Subcutaneous adipose tissue (tissue), 4 donors: ENCODE measurements around the gene FMO2. TPM values are rescaled to one million over a fixed set of nuclear protein-coding genes. Genes with fewer than 3 reads are reported as not detected.

Experiments
- total RNA-seq, 4 donors: library from RNA; depleted of rRNA; stranded (reverse); fragments of >200 nt; gene quantifications; one replicate each; pipeline ENCODE4 v1.1.0, GENCODE V29; 2016
- TF ChIP-seq, protein P1 (sequence below): fragments of 450-650 bp; IDR thresholded peaks from one replicate; pipeline ENCODE4 v1.5.1; 2016; ENCODE audit warnings: low read depth, mild to moderate bottlenecking, control low read depth, antibody characterized with exemption, moderate library complexity

The FMO2 gene
- total RNA-seq, 4 donors from 2014 or later: 58.5 to 158 (median 88.3) TPM

DNA sequence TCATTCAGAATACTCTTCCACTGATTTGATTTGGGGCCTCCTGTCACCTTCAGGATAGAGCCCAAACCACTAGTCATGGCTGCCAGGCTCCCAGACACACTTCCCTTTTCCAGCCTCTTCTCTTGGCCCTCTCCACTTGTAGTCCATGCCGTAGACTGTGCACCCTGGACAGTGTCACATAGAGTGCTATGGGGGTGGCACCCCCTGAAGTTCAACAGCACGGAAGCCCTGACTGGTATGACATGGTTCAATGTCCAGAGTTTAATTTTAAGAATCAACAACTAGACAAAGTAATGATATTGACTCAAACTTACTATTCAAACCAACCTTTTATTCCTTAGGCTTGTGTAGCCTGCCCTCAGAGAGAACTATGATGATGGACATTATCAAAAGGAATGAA, 22.3 kb downstream of the FMO2 start:
- TF ChIP-seq, protein P1, sequence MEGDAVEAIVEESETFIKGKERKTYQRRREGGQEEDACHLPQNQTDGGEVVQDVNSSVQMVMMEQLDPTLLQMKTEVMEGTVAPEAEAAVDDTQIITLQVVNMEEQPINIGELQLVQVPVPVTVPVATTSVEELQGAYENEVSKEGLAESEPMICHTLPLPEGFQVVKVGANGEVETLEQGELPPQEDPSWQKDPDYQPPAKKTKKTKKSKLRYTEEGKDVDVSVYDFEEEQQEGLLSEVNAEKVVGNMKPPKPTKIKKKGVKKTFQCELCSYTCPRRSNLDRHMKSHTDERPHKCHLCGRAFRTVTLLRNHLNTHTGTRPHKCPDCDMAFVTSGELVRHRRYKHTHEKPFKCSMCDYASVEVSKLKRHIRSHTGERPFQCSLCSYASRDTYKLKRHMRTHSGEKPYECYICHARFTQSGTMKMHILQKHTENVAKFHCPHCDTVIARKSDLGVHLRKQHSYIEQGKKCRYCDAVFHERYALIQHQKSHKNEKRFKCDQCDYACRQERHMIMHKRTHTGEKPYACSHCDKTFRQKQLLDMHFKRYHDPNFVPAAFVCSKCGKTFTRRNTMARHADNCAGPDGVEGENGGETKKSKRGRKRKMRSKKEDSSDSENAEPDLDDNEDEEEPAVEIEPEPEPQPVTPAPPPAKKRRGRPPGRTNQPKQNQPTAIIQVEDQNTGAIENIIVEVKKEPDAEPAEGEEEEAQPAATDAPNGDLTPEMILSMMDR: no peak

DNA sequence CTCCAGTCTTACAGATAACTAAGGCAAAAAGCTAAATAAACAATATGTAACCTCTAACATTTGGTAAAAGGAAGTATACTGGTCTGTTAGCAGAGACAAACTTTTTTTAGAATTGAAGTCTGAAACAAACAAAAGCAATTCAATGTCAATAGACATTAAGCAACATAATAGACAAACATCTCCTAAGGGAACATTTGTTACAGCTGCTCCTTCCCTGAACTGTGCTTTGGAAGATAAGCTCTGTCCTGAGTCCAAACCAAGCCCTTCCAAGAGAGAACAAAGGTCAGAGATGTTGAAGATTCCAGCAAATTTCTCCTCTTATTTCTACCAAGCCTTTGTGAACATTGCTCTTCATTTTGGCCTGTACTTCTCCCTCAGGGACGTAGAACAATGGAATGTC, 25.3 kb downstream of the FMO2 start:
- TF ChIP-seq, protein P1: no peak

DNA sequence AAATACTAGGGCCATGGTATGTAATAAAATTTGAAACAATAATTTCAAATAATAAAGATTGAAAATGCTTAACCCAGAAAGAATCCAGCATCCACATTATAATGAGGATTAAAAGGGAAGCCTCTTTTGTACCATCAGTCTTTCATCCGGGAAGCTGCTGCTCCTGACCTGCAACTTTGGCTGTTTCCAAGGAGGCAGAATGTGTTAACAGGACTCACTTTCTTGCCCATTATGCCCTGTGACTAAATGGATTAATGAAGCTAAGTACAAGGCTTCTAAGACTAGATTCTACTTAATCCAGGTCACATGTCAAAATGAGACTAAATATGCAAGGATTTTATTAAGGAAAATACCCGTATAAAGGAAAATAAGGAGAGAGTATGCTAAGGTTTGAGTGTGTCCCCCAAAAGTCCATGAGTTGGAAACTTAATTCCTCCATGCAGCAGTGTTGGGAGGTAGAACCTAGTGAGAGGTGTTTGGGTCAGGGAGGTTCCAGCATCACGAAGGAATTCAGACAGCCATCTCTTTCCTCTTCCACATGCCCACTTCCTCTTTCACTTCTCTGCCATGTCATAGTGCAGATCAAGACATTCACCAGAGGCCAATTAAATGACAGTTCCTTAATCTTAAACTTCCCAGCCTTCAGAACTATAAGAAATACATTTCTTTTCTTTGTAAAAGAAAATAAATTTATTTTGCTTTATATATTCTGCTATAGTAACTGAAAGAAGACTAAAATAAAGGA, 27.7 kb downstream of the FMO2 start:
- TF ChIP-seq, protein P1: no peak

DNA sequence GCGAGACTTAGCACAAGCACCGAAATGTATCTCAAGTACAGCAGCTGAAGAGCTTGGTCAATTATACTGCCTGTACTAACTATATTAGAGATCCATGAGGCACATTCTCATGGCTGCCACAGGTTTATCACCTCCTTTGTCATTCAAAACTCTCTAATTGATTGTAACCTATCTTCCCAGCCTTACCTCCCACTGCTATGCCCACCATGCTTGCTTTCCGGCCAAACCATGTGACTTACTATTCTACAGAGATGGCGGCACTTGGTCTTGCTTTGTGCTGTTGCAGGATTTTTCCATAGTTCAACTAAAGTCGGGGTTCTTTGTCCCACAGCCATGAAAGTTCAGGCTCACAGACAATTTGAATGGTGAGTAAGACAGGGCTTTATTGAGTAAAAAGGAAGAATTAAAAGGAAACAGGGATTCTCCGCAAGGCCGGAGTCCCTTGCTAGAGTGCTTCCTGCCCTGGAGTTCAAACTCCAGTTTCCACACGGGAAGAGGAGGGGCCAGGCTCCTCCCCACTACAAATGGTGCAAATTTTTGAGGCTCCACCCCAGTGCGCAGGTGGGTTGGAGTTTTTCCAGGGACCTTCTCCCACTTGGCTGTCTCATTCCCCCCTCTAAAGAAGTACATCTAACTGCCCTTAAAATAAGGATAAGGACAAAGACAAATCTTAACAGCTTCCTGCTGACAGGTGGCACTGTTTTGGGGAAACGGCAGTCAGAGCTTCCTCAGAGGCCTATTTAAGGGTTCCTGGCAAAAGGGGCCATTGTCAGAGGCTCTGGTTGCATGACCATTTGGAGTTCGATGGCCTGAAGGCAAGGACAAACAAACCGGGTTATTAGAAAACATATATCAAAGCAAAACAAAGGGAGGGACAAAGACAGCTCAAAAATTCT, 28.7 kb downstream of the FMO2 start:
- TF ChIP-seq, protein P1: no peak

DNA sequence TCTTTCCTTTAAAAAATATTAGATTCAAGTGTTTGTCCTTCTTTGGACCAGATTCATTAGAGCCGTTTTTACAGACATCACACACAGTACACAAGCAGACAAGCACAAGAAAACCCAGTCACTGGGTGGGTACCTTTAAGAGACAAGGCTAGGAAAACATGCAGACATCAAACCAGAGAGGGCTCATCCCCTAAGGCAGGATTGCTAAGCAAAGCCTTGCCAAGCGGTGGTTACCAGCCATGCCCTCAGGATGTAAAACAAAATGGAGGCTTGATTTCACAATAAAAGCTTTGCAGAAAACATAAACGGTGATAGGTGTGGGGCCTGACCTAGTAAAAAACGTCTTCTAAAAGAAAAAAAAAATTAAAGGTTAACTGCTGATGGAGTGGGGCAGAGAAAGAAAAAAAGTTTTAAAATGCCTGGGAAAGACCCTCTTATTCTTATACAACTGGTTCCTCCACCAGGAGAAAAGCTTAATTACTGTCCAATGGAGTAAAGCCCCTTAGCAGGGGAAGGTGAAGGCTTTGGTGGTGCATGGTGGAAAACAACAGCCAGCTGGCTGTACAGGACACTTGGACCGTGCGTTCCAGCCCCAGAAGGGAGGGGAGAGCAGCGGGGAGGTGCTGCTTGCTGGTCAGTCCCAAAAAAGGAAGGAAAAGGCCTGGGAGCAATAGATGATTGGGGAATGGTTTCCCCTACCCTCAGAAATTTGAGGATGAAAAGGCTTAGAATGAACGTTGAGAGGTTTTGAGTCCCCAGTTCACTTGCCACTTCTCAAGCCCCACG, 32.8 kb downstream of the FMO2 start:
- TF ChIP-seq, protein P1: no peak

DNA sequence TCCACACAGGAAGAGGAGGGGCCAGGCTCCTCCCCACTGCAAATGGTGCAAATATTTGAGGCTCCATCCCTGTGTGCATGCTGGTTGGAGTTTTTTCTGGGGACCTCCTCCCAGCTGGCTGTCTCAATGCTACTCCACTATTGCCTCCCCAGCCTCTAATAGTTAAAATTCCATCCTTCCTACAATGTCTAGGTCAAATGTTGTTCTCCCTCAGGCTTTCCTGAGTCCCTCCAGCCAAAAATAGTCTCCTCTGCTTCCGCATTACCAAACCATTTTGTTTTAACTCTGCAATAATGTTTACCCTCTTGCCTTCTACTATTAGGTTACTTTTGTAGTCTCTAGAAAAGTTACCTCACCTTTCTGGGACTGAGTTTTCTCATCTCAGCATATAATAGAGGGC, 33.6 kb downstream of the FMO2 start:
- TF ChIP-seq, protein P1: no peak
